GM12875 (cell line): Measurements from ENCODE around the gene HOTAIR.
A peak's percentile ranks its signal among the peaks of the same experiment; 100 is the strongest.

ENCODE experiments used
- H3K4me3 ChIP-seq: one replicate; pipeline ENCODE4 v1.5.1; 2011; ENCODE audit warnings: low read depth, low read length, control low read depth
- TF ChIP-seq, protein P1 (sequence below): IDR thresholded peaks from 2 replicates; pipeline ENCODE4 v1.5.1; 2011; ENCODE audit warnings: low read depth, mild to moderate bottlenecking, control low read depth, inconsistent platforms, low read length, moderate library complexity, borderline replicate concordance; ENCODE audit not compliant: insufficient read depth

HOTAIR gene

DNA sequence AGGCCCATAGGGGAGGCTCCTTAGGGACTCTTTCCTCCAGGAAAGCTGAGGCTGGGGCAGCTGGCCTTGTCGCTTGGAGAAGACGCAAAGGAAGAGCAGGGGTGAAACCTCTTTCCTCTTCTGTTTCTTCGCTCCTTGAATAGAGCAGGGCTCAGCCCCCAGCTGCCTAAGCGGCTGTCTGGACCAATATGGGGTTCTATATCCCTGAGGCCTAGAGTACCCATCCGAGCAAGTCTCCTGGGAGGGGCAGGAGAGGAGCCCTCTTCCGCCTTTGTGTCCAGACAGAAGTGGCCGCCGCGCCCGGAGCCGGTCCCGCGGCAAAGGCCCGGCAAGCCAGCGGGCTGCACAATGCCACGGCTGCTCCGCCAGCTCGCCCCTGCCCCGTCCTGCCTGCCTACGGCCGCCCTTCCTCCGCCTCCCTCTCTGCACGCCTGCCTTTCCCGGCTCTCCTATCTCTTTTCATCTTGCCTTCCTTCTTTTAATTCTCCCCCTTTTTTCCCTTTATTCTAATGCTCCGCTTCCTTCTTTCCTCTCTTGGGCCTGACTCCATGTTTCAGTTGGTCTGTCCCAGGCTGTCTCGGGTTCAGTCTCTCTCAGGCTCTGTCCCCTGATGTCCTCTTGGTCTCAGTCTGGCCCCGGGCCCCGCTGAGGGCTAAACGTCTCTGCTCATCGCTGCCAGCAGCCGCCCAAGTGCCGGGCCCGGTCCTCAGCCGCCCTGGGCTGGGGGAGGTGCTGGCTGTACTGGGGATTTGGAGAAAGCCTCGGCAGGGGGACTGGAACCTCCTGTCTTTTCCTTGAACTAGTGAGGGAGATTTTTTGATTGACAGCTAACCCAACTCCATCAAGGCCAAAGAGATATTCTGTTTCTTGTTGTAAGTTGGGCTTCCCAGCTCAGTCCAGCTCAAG, 22.7 kb upstream of the HOTAIR start:
- TF ChIP-seq, protein P1, sequence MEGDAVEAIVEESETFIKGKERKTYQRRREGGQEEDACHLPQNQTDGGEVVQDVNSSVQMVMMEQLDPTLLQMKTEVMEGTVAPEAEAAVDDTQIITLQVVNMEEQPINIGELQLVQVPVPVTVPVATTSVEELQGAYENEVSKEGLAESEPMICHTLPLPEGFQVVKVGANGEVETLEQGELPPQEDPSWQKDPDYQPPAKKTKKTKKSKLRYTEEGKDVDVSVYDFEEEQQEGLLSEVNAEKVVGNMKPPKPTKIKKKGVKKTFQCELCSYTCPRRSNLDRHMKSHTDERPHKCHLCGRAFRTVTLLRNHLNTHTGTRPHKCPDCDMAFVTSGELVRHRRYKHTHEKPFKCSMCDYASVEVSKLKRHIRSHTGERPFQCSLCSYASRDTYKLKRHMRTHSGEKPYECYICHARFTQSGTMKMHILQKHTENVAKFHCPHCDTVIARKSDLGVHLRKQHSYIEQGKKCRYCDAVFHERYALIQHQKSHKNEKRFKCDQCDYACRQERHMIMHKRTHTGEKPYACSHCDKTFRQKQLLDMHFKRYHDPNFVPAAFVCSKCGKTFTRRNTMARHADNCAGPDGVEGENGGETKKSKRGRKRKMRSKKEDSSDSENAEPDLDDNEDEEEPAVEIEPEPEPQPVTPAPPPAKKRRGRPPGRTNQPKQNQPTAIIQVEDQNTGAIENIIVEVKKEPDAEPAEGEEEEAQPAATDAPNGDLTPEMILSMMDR: no peak
- no peak overlapping the region for H3K4me3 ChIP-seq

DNA sequence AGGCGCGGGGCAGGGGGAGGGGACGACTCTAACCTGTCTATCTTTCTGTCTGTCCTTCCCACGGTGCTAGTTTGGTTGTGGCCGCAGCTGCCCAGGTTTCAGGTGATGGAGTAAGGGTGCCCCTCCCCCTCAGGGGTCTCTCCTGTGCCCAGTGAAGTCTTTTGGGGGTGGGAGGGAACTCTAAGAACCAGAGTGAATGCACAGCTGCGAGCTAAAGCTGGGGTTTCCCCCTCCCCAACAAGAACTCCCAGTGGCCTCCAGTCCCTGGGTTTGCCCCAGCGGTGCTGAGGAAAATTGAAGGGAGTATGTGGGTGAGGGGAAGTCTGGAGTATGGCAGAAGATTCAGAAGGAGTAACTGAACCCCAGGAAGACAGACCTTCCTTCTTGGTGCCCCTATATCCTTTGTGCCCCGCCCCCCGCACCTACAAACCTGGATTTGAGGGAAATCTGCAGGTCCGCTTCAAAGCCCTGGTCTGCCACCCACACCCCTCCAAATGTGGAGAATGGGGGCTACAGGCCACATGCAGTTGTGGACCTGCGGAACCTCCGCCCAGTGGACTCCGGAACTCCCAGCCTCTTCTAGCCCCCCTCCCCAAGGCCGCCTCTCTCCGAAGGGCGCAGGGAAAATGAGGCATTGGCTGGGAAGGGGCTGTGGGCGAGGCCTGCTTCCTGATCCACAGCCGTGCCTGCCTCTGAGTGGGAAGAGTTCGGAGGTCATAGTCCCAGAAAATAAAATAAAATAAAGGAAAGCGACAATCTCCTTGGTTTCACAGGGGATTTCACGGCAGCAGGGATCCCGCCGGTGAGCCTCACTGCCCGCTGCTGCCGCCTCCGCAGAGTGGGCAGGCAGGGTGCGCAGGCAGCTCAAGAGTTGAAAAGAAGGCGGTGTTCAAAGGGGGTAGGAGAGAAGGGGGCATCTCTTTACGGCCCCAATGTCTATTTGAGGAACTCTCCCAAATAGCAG, 21.8 kb upstream of the HOTAIR start:
- TF ChIP-seq, protein P1: no peak
- H3K4me3 ChIP-seq: peak overlapping the region; percentile 49

DNA sequence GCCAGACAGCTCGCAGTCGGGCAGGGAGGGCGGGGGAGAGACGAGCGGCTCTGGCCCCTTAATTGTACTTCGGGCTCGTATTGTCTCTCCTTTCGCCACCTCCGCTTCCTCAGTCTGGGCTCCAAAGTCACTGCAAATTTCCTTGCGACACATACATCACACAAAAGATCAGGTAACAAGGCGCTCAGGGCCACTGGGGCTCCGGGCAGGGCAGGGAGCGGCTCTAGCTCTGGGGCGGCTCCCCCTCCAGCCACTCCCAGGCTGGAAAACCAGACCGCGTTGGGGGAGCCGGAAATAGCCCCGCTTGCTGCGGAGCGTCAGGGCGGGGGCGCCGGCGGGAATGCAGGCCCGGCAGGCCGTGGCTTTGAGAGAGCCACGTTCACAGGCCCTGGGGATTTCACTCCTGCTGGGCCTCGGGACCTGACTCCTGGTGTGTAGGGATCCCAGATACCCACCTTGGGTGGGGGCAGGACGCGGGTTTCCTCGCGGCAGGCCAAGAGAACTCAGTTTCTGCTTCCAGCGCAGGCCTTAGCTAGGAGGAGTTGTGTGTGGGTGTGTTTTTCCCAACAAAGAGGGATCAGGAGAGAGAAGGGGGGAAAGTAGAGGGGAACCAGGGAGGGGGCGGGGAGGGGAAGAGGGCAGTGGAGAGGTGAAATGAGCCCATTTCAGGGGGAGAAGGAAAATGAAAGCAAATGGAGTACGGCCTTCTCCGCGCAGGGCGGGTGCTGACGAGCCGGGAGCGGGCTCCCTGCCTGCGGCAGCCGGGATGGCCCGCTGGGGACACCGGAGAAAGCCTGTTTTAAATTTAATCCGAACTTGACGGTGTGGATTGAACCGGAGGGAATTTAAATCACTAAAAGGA, 20.9 kb upstream of the HOTAIR start:
- TF ChIP-seq, protein P1: no peak
- peak overlapping the region; percentile 49 for H3K4me3 ChIP-seq

DNA sequence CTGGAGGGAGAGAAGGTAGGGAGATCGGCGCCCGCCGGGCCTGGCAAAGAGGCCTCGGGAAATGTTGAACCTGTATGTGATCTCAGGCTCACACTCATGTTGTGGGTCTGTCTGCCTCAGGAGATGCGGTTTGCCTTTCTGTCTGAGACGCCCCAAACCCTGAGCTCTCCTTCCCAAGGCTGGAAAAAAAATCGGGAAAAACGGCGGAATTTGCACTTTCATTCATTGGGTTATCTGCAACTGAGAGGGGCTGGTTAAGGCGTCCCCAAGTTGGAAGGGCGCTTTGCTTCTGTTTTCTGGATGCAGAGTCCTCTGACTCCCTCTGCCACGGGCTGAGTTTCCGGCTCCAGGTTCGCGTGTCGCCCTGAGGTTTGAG, 20.2 kb upstream of the HOTAIR start:
- TF ChIP-seq, protein P1: no peak
- H3K4me3 ChIP-seq: peak overlapping the region; percentile 5

DNA sequence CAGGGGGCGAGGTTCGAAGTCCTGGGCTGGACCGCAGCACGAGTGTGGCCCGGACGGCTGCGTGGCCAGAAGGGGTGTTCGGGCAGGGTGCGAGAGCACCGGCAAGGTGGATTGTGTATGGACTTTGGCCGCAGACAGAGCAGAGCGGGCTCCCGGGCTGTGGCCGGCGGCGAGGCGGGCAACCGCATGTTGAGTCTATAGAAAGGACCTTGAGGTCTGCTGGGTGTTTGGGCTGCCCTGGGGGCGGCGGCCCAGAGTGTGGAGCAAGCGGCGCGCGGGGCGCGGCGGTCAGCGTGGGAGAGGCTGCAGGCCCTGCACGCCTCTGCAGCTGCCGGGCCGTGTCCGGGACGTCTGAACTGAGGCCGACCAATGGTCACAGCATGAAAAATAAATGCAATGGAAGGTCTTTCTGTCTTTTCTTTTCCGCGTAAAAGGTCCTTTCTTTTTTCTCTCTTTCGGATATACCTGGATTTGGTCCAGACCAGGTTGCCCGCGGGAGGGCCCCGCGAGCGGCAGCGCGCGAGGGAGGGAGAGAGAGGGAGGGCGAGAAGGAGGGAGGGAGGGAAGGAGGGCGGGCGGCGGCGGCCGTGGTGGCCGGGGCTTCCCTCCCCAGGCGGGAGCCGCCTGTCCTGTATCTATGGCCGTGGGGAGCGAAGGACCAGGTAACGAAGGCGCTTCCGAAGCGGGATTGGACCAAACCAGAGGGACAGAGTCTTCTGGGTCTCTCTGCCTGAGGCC, 19.7 kb upstream of the HOTAIR start:
- TF ChIP-seq, protein P1: no peak
- H3K4me3 ChIP-seq: peak overlapping the region; percentile 5

DNA sequence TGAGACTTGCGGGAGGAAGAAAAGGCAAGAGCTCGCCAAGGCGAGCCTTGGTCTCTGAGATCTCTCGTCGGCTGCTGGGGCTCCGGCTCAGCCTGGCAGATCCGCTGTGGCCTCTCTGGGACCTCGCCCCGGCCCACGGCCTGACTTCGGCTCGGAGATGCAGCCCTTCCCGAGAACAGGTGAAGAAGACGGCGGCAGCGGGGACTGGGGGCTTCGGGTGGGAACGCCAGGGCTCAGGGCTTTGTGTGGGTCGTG, 19.2 kb upstream of the HOTAIR start:
- TF ChIP-seq, protein P1: no peak
- H3K4me3 ChIP-seq: no peak overlapping the region
